Measurements from ENCODE around the gene SIMC1. TPM values are rescaled to one million over a fixed set of nuclear protein-coding genes. Genes with fewer than 3 reads are reported as not detected.
"Not testable (repeated sequence)": the region's sequence is repeated elsewhere in the genome, so short reads cannot be mapped to it uniquely, and the experiment has no call there.

The SIMC1 gene
- total and polyA plus RNA-seq, 2 donors (not counting 1 experiment from before 2014, with no cell fraction given): 20.6 to 63.8 TPM

GRCh38 chr5:176201811-176202210, 36.4 kb upstream of the SIMC1 start:
- no peaks in the 10 kb centered on the region for H3K4me1 ChIP-seq (ENCODE audit: control insufficient read depth in 2 of 2, insufficient read depth in 2 of 2, low read length in 2 of 2)
- H3K9me3 ChIP-seq (ENCODE audit: control extremely low read depth in 1 of 3, control insufficient read depth in 2 of 3, insufficient read depth in 1 of 3, low read length in 2 of 3): peaks cover 0 to 3% (median 0%) of the 10 kb centered on the region in 3 donors
- no peak overlapping the region for H3K9ac ChIP-seq (ENCODE audit: low read length)
- H3K27me3 Mint-ChIP-seq: peaks cover 14% of the 10 kb centered on the region
- H3K36me3 ChIP-seq (replicated peaks in 1 of 2; ENCODE audit: control extremely low read depth in 1 of 2, control insufficient read depth in 1 of 2, extremely low read depth in 1 of 2, insufficient read depth in 2 of 2, low read length in 1 of 2): no peaks in the 10 kb centered on the region
- TF ChIP-seq, protein P1, sequence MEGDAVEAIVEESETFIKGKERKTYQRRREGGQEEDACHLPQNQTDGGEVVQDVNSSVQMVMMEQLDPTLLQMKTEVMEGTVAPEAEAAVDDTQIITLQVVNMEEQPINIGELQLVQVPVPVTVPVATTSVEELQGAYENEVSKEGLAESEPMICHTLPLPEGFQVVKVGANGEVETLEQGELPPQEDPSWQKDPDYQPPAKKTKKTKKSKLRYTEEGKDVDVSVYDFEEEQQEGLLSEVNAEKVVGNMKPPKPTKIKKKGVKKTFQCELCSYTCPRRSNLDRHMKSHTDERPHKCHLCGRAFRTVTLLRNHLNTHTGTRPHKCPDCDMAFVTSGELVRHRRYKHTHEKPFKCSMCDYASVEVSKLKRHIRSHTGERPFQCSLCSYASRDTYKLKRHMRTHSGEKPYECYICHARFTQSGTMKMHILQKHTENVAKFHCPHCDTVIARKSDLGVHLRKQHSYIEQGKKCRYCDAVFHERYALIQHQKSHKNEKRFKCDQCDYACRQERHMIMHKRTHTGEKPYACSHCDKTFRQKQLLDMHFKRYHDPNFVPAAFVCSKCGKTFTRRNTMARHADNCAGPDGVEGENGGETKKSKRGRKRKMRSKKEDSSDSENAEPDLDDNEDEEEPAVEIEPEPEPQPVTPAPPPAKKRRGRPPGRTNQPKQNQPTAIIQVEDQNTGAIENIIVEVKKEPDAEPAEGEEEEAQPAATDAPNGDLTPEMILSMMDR (IDR thresholded peaks at IDR 0.05): no peak
- TF ChIP-seq EZH2 (IDR thresholded peaks at IDR 0.05; ENCODE audit: borderline replicate concordance, insufficient read depth, low read depth, low read length, poor library complexity, severe bottlenecking): no peak
- H4K20me1 ChIP-seq (ENCODE audit: control insufficient read depth, insufficient read depth, low read length, poor library complexity, severe bottlenecking): no peaks in the 10 kb centered on the region
- H3K79me2 ChIP-seq (ENCODE audit: control insufficient read depth, insufficient read depth, low read length): no peaks in the 10 kb centered on the region
- H3K27me3 ChIP-seq (replicated peaks in 1 of 4; ENCODE audit: control extremely low read depth in 1 of 4, control insufficient read depth in 3 of 4, insufficient read depth in 4 of 4, low read length in 3 of 4): peaks cover 0 to 11% (median 0%) of the 10 kb centered on the region in 4 experiments
- ChIA-PET POLR2A (no interaction called here), CTCF (no interaction called here)
- DNase-seq: no peak
- H2AFZ ChIP-seq (ENCODE audit: insufficient read depth, low read depth, low read length, poor library complexity, severe bottlenecking): no peak overlapping the region
- intact Hi-C loops (cut with micrococcal nuclease): no loop called here
- ATAC-seq (ENCODE audit: low read depth): no peak
- H3K4me1 Mint-ChIP-seq: peaks cover 2% of the 10 kb centered on the region
- H3K27ac ChIP-seq (ENCODE audit: low read length in 2 of 2): no peak overlapping the region
- no peak overlapping the region for H3K4me3 Mint-ChIP-seq
- no peak overlapping the region for H3K4me3 ChIP-seq (ENCODE audit: control extremely low read depth in 1 of 5, extremely low read depth in 1 of 5, insufficient read depth in 1 of 5, low read depth in 2 of 5, low read length in 4 of 5)
- WGBS (ENCODE audit: insufficient coverage): 95% methylated on average over 8 of the region's 8 CpGs
- no peak overlapping the region for H3K4me2 ChIP-seq (replicated peaks; ENCODE audit: low read depth, low read length, poor library complexity, severe bottlenecking)
- no peak overlapping the region for H3K27ac Mint-ChIP-seq
- H3K9me3 Mint-ChIP-seq (ENCODE audit: insufficient read depth): no peaks in the 10 kb centered on the region

GRCh38 chr5:176203086-176203485, 35.1 kb upstream of the SIMC1 start:
- Mint-ChIP-seq H3K9me3 (ENCODE audit: insufficient read depth) (no peaks in the 10 kb centered on the region), H3K4me1 (peaks cover 2% of the 10 kb centered on the region), H3K4me3 (no peak overlapping the region), H3K27ac (no peak overlapping the region), H3K27me3 (peaks cover 7% of the 10 kb centered on the region)
- Histone ChIP-seq H3K9me3 (ENCODE audit: control extremely low read depth in 1 of 3, control insufficient read depth in 2 of 3, insufficient read depth in 1 of 3, low read length in 2 of 3) (peaks cover 0 to 3% (median 0%) of the 10 kb centered on the region in 3 donors), H3K4me3 (ENCODE audit: control extremely low read depth in 1 of 5, extremely low read depth in 1 of 5, insufficient read depth in 1 of 5, low read depth in 2 of 5, low read length in 4 of 5) (no peak overlapping the region), H3K36me3 (replicated peaks in 1 of 2; ENCODE audit: control extremely low read depth in 1 of 2, control insufficient read depth in 1 of 2, extremely low read depth in 1 of 2, insufficient read depth in 2 of 2, low read length in 1 of 2) (no peaks in the 10 kb centered on the region), H3K27ac (ENCODE audit: low read length in 2 of 2) (no peak overlapping the region), H3K27me3 (replicated peaks in 1 of 4; ENCODE audit: control extremely low read depth in 1 of 4, control insufficient read depth in 3 of 4, insufficient read depth in 4 of 4, low read length in 3 of 4) (peaks cover 0 to 11% (median 0%) of the 10 kb centered on the region in 4 experiments), H3K9ac (ENCODE audit: low read length) (no peak overlapping the region), H3K4me2 (replicated peaks; ENCODE audit: low read depth, low read length, poor library complexity, severe bottlenecking) (no peak overlapping the region), H3K79me2 (ENCODE audit: control insufficient read depth, insufficient read depth, low read length) (no peaks in the 10 kb centered on the region), H3K4me1 (ENCODE audit: control insufficient read depth in 2 of 2, insufficient read depth in 2 of 2, low read length in 2 of 2) (no peaks in the 10 kb centered on the region), H4K20me1 (ENCODE audit: control insufficient read depth, insufficient read depth, low read length, poor library complexity, severe bottlenecking) (no peaks in the 10 kb centered on the region), H2AFZ (ENCODE audit: insufficient read depth, low read depth, low read length, poor library complexity, severe bottlenecking) (no peak overlapping the region)
- WGBS (ENCODE audit: insufficient coverage): 86% methylated on average over 7 of the region's 8 CpGs
- TF ChIP-seq EZH2 (IDR thresholded peaks at IDR 0.05; ENCODE audit: borderline replicate concordance, insufficient read depth, low read depth, low read length, poor library complexity, severe bottlenecking): no peak
- TF ChIP-seq, protein P1 (IDR thresholded peaks at IDR 0.05): no peak
- ChIA-PET CTCF (no interaction called here), POLR2A (no interaction called here)
- DNase-seq: no peak
- intact Hi-C loops (cut with micrococcal nuclease): no loop called here
- no peak for ATAC-seq (ENCODE audit: low read depth)

- 100% methylated on average over 1 of the region's 10 CpGs for WGBS (ENCODE audit: insufficient coverage)
- not testable (repeated sequence) for H3K9me3 ChIP-seq (ENCODE audit: control extremely low read depth in 1 of 3, control insufficient read depth in 2 of 3, insufficient read depth in 1 of 3, low read length in 2 of 3); H3K9me3 Mint-ChIP-seq (ENCODE audit: insufficient read depth)
Observed at GRCh38 chr5:176203535-176203934, 34.7 kb upstream of the SIMC1 start.

More at GRCh38 chr5:176203535-176203934, 34.7 kb upstream of the SIMC1 start:
- H3K27ac Mint-ChIP-seq; intact Hi-C loops (cut with micrococcal nuclease); H3K4me1 ChIP-seq (ENCODE audit: control insufficient read depth in 2 of 2, insufficient read depth in 2 of 2, low read length in 2 of 2); ATAC-seq (ENCODE audit: low read depth); POLR2A ChIA-PET; H3K79me2 ChIP-seq (ENCODE audit: control insufficient read depth, insufficient read depth, low read length); H3K4me3 ChIP-seq (ENCODE audit: control extremely low read depth in 1 of 5, extremely low read depth in 1 of 5, insufficient read depth in 1 of 5, low read depth in 2 of 5, low read length in 4 of 5); H3K27me3 Mint-ChIP-seq; H3K27ac ChIP-seq (ENCODE audit: low read length in 2 of 2); DNase-seq; H3K27me3 ChIP-seq (replicated peaks in 1 of 4; ENCODE audit: control extremely low read depth in 1 of 4, control insufficient read depth in 3 of 4, insufficient read depth in 4 of 4, low read length in 3 of 4); H3K4me1 Mint-ChIP-seq; CTCF ChIA-PET; H3K4me3 Mint-ChIP-seq; H3K36me3 ChIP-seq (replicated peaks in 1 of 2; ENCODE audit: control extremely low read depth in 1 of 2, control insufficient read depth in 1 of 2, extremely low read depth in 1 of 2, insufficient read depth in 2 of 2, low read length in 1 of 2); H4K20me1 ChIP-seq (ENCODE audit: control insufficient read depth, insufficient read depth, low read length, poor library complexity, severe bottlenecking); H3K4me2 ChIP-seq (replicated peaks; ENCODE audit: low read depth, low read length, poor library complexity, severe bottlenecking); H3K9ac ChIP-seq (ENCODE audit: low read length); H2AFZ ChIP-seq (ENCODE audit: insufficient read depth, low read depth, low read length, poor library complexity, severe bottlenecking): not testable (repeated sequence)
